HG02588 (cell line): ENCODE measurements around the gene EXOSC2.

Source experiments
- ATAC-seq: cut with Tn5 transposase; IDR thresholded peaks from one replicate; pipeline ENCODE4 v1.9.1; 2021; ENCODE audit warnings: mild to moderate bottlenecking, moderate library complexity; ENCODE audit not compliant: unreplicated experiment

Gene EXOSC2

DNA sequence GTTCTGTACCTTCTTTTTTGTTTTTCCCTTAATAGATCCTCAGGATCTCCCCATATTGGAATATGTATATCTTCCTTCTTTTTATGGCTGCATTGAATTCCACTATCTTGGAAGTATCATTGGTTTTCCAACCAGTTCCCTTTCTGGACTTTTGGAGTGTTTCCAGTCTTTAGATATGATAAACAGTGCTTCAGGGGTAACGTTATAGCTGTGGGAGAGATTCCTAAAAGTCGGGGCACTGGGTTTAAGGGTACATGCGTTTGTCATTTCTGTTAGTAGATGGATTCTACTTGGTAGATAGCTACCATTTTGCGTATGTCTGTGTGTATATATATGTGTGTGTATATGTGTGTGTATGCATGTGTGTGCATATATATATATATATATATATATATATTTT lies 42.0 kb downstream of the EXOSC2 start:
- no peak for ATAC-seq

DNA sequence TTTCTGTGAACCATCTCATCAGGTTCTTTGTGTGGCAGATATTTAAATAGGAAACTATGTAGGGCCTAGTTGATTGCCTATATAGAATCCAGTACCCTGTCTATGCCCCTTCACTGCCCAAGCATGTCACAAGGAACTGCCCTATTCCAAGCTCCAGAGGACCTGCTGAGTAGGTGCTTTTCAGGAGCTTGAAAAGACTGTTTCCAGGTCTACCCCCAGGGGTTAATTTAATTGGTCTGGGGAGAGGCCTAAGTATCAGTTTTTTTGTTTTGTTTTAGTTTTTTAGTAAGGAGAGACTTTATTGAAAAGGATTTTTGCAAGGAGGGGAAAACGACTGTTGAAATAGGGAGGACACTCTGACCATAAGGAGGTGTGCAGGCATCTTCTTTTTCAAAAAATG lies 43.3 kb downstream of the EXOSC2 start:
- no peak for ATAC-seq

DNA sequence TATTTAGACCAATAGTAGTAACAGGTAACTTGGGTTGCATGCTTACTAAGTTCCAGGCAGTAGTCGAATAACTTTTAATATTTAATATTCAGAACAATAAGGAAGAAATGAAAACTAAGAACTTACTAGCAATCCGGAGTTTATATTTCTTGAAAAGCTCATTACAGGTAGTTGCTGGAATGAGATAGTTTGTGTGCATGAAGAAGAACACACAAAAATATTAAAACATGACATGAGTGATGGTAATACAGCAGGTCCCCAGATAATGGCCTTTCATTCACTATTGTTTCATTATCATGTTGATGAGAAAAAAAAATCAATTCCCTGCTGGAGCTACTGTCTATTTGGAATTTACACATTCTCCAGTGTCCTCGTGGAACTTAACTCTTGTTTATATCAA lies 44.7 kb downstream of the EXOSC2 start:
- ATAC-seq, result no peak

DNA sequence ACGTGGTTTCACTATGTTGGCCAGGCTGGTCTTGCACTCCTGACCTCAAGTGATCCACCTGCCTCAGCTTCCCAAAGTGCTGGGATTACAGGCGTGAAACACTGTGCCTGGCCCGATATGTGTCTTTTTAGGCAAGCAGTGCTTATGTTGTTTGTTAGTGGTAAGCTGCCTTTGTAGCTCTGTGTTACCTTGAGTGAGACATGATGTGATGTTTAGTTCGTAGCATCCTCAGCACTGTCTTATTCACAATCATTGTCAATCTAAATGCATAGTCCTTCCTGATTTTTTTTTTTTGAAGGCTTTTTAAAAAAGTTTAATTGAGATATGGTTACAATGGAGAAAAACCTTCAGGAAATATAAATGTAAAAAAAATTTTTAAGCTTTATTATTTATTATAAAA lies 45.5 kb downstream of the EXOSC2 start:
- ATAC-seq, result no peak

DNA sequence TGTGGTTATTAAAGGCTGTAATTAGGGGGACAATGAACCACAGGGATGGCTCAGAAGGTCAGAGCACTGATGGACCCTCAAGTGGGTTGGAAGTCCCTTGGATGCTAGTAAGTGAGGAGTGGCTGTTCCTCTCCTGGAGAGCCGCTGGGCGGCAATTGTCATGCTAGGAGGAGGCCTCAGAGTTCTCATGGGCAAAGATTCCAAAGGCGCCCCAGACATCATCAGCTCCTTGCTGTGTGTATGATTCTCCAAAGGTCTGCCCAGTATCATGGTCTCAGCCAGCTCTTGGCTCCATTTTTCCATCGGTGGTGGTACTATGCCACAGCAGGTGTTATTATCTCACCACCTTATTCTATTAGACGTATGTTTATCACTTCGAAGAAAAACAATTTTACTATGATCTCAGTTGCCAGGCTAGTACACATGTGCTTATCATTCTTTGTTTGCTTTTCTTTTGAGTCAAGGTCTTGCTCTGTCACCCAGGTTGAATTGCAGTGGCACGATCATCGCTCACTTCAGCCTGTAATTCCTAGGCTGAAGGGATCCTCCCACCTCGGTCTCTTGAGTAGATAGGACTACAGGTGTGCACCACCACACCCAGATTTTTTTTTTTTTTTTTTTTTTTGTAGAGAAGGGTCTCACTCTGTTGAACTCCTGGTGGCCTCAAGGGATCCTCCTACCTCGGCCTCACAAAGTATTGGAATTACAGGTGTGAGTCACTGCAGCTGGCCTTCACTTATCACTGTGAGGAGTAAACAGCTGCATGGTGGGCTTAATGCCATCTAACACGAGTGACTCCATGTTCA lies 46.8 kb downstream of the EXOSC2 start:
- ATAC-seq, result no peak

DNA sequence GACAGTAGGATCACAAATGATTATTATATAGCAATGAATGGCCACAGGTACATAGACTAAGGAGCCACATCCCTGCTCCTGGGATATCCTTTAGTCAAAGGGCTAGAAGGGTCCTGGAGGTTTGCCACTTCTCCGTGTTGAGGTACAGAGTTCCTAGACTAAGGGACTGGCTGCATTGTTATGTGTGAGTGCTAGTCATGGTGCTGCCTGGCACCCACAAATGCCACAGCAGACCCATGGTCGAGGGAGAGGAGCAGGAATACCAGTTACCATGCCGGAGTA lies 47.4 kb downstream of the EXOSC2 start:
- ATAC-seq, result no peak

DNA sequence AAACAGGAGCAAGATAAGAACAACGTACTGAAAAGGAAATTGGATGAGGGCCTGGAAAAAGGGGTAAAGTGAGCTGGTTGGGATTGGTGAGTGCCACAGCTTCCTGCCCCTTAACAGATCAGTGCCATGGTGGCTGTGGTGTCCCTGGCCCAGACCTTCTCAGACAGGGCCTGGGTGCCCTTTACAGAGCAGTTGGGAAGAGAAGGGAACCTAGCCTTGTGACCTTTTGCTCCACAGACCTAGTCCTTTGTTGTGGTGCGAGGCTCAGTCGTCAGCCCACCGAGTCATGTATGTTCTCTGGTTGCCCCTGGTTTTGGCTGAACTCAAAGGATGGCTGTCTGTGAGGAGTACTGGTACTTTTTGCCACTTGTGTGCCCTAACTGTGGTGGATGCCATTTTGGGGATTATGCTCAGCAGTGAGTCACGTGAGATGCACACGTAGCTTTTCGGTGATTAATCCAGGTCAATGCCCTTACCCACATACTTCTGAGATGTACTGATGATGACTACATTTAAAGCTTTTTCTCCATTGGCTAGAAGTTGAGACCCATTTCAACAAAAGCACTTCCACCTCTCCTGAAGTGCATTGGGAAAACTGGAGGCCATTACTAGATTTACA lies 48.4 kb downstream of the EXOSC2 start:
- no peak for ATAC-seq

DNA sequence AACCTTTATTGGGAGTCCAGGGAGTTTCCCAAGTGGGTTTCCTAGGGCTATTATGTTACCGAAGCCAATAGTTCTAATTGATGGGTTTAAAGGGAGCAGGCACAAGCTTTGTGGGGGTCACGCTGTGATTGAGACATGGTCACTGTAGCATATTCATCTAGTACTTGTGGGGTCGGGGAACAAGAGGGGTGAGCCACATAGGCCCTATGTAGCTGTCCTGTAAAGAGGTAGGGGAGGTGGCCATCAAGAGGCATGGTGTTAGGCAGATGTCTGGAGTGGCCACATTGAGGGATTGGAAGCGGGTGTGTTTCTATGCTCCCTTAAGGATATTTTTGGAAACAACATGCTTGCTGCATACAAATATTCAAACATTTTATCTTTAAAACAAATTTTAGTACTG lies 50.1 kb downstream of the EXOSC2 start:
- ATAC-seq, result no peak

DNA sequence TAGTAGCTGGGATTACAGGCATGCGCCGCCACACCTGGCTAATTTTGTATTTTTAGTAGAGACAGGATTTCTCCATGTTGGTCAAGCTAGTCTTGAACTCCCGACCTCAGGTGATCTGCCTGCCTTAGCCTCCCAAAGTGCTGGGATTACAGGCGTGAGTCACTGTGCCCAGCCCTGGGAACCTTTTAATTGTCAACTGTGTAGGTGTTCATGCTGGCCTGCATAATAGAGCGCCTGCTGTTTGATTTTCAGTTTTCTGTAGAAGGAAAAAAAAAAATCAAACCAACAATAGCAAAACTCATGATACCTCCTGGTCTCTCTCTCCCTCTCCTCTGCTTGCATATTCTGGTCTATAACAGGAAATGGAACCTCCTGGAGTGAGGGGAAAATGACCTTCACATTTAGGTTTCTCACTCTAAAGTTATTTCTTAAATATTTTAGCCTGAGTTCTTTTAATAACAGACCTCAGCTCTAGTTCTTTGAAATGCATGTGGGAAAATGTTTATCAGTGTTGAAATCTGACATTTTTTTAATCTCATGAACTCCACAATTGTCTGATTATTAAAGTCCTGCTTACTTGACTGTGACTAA lies 51.7 kb downstream of the EXOSC2 start:
- ATAC-seq, result no peak

DNA sequence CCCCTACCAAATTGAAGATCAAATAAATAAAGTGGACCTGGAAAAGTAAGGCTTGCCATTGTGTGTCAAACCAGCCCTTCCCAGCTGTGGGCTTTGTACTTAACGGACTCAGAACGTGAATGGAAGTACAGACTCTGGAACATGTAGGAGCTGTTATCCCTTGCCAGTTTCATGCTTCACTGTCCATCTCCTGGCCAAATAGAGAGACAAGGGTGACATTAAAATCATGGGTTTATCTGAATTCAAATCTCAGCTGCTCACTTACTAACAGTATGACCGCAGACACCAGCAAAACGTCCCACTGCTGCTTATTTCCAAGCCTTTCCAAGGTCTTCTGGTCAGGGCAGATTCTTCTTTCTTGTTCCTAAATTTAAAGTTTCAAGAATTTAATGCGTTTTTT lies 52.2 kb downstream of the EXOSC2 start:
- no peak for ATAC-seq

DNA sequence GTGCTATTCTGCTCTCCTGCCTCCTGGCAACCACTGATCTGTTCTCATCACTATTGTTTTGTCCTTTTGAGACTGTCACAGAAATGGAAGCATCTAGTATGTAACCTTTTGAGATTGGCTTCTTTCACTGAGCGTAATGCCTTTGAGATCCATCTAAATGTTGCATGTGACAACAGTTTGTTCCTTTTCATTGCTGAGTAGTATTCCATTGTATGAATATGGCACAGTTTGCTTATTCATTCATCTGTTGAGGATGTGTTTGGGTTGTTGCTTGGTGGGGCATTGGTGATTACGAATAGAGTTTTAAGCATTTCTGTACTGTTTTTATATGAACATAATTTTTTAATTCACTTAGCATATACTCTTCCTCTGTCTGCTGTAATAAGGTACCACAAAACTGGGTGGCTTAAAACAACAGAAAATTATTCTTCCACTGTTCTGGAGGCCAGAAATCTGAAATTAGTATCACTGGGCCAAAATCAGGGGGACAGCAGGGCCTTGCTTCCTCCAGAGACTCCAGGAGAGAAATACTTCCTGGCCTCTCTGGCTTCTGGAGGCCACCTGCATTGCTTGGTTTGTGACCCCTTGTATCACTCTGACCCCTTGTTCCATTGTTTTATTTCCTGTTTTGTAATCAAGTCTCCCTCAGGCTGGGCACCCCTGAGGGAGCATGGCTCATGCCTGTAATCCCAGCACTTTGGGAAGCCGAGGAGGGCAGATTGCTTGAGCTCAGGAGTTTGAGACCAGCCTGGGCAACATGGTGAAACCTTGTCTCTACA lies 53.0 kb downstream of the EXOSC2 start:
- ATAC-seq, result no peak

DNA sequence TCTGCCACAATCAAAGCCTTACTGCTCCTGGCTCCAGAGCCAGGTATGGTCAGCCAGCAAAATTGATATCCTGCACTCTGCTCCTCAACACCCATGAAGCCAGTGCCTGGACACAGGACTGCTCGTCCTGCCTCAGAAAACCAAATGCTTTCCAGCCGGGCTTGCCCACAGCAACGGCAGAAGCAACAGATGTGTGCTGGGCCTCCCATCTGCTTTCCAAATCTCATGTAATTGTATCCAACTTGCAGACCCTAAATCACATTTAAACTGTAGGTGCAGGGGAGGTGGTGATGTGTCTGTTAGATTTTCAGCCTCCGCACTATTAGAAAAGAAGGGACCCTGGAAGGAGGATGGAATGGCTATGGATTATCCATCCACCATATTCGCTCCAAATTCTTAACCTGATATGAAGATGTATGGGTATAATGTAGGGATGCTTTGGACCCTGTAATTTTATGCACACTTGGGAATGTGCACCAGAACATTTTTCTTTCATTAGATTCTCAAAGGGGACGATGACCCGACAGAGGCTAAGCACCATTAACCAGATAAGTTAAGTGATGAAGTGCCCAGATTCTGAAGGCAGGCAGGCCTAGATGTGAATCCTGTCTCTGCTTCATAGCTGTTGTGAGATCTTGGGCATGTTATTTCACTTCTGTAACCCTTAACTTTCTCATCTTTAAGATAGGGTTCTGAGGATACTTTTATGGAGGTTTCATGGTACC lies 58.2 kb downstream of the EXOSC2 start:
- ATAC-seq, result no peak
